Esophagus squamous epithelium (tissue), 4 donors: ENCODE measurements around the gene ZNF488.

ENCODE experiments used
- POLR2A ChIP-seq, 4 donors: fragments of 450-650 bp; IDR thresholded peaks; one replicate each; pipeline ENCODE4 v1.6.1; 2017; ENCODE audit warnings: antibody characterized with exemption in 4 of 4, mild to moderate bottlenecking in 4 of 4, moderate library complexity in 3 of 4
- TF ChIP-seq, protein P1 (sequence below), 6 experiments: fragments of 450-650 bp in 4 of 6; fragments of 200-600 bp in 2 of 6; sonication (generic) in 2 of 6; IDR thresholded peaks; one replicate each; pipeline ENCODE4 v1.5.1; 2016 to 2019; ENCODE audit warnings: antibody characterized with exemption in 6 of 6, mild to moderate bottlenecking in 4 of 6, moderate library complexity in 4 of 6

DNA sequence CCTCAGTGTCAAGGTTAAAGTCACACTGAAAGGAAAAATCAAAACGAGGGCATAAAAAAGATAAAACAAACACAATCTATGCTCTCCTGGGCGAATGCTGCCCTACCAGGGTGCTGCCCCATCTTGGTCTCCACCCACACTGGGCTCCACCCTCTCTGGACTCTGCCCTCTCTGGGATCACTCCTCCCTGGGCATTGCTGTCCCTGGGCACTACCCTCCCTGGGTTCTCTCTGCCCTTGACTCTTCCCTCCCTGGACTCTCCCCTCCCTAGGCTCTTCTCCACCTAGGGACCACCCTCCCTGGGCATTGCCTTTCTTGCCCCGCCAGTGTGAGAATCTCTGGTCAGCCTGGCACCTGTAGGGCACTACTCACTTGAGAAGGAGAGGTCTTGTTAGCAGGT lies 53.3 kb downstream of the ZNF488 start:
- TF ChIP-seq, protein P1, sequence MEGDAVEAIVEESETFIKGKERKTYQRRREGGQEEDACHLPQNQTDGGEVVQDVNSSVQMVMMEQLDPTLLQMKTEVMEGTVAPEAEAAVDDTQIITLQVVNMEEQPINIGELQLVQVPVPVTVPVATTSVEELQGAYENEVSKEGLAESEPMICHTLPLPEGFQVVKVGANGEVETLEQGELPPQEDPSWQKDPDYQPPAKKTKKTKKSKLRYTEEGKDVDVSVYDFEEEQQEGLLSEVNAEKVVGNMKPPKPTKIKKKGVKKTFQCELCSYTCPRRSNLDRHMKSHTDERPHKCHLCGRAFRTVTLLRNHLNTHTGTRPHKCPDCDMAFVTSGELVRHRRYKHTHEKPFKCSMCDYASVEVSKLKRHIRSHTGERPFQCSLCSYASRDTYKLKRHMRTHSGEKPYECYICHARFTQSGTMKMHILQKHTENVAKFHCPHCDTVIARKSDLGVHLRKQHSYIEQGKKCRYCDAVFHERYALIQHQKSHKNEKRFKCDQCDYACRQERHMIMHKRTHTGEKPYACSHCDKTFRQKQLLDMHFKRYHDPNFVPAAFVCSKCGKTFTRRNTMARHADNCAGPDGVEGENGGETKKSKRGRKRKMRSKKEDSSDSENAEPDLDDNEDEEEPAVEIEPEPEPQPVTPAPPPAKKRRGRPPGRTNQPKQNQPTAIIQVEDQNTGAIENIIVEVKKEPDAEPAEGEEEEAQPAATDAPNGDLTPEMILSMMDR (IDR thresholded peaks at IDR 0.05) = no peak
- no peak for TF ChIP-seq POLR2A (IDR thresholded peaks at IDR 0.05)
